B cell (primary cell): ENCODE measurements around the gene NR2E1. TPM values are rescaled to one million over a fixed set of nuclear protein-coding genes. Genes with fewer than 3 reads are reported as not detected.

ENCODE experiments used
- ATAC-seq: fragments of 200-7000 bp; cut with Tn5 transposase; one replicate; pipeline ENCODE4 v1.10.0; 2021; ENCODE audit warnings: low read depth, mild to moderate bottlenecking, moderate number of reproducible peaks, moderate library complexity
- CTCF ChIA-PET: fragments of 350-600 bp; sonication (Branson Sonifier 250); formaldehyde crosslinking; loops from one replicate; lab custom pipeline; 2021; ENCODE audit warnings: antibody characterized with exemption, inconsistent platforms; lab: Charles Lee
- POLR2A ChIA-PET: fragments of 350-600 bp; sonication (Branson Sonifier 250); formaldehyde crosslinking; loops from one replicate; lab custom pipeline; 2021; ENCODE audit warnings: antibody characterized with exemption; lab: Charles Lee
- DNase-seq: peaks from one replicate; pipeline ENCODE4 v3.0.0; 2013
- H2AFZ ChIP-seq: 2 replicates; pipeline ENCODE4 v1.6.1; 2012; ENCODE audit warnings: mild to moderate bottlenecking, low read depth, low read length; ENCODE audit not compliant: insufficient read depth, poor library complexity, severe bottlenecking
- H3K27ac ChIP-seq, 2 donors: 1 replicate in 1 of 2; 2 replicates in 1 of 2; pipeline ENCODE4 v1.5.1; 2012 to 2013; ENCODE audit warnings: low read length in 2 of 2, mild to moderate bottlenecking in 2 of 2, moderate library complexity in 1 of 2
- H3K27me3 ChIP-seq, 4 experiments: fragments of 200-600 bp in 1 of 4; sonication (generic) in 1 of 4; replicated peaks in 1 of 4; 1 replicate in 2 of 4; 2 replicates in 2 of 4; pipeline versions ENCODE4 v1.6.1 to v1.7.0; 2013 to 2016; ENCODE audit warnings: low read length in 3 of 4, mild to moderate bottlenecking in 2 of 4, mixed read lengths in 1 of 4, moderate library complexity in 1 of 4; ENCODE audit not compliant: insufficient read depth in 4 of 4, control insufficient read depth in 3 of 4; ENCODE audit errors: control extremely low read depth in 1 of 4
- H3K36me3 ChIP-seq, 2 experiments: replicated peaks in 1 of 2; 1 replicate in 1 of 2; 2 replicates in 1 of 2; pipeline versions ENCODE4 v1.6.1 to v1.7.1; 2013; ENCODE audit warnings: low read length in 1 of 2; ENCODE audit not compliant: insufficient read depth in 2 of 2, control insufficient read depth in 1 of 2; ENCODE audit errors: control extremely low read depth in 1 of 2, extremely low read depth in 1 of 2
- H3K4me1 ChIP-seq, 2 donors: fragments of 200-600 bp in 1 of 2; sonication (generic) in 1 of 2; 1 replicate in 1 of 2; 2 replicates in 1 of 2; pipeline versions ENCODE4 v1.5.1 to v1.6.1; 2013 to 2017; ENCODE audit warnings: low read length in 2 of 2; ENCODE audit not compliant: control insufficient read depth in 2 of 2, insufficient read depth in 2 of 2
- H3K4me2 ChIP-seq: replicated peaks from 2 replicates; pipeline ENCODE3; 2012; ENCODE audit warnings: mild to moderate bottlenecking, low read depth, low read length; ENCODE audit not compliant: poor library complexity, severe bottlenecking
- H3K4me3 ChIP-seq, 5 experiments: fragments of 200-600 bp in 1 of 5; sonication (generic) in 1 of 5; 1 replicate in 3 of 5; 2 replicates in 2 of 5; pipeline versions ENCODE4 v1.5.1 to v1.7.0; 2011 to 2016; ENCODE audit warnings: low read length in 4 of 5, mild to moderate bottlenecking in 4 of 5, low read depth in 2 of 5, control low read depth in 1 of 5, moderate library complexity in 1 of 5; ENCODE audit not compliant: insufficient read depth in 1 of 5; ENCODE audit errors: control extremely low read depth in 1 of 5, extremely low read depth in 1 of 5
- H3K79me2 ChIP-seq: fragments of 200-600 bp; sonication (generic); one replicate; pipeline ENCODE4 v1.6.0; 2016; ENCODE audit warnings: low read length; ENCODE audit not compliant: control insufficient read depth, insufficient read depth
- H3K9ac ChIP-seq: fragments of 200-600 bp; sonication (generic); 2 replicates; pipeline ENCODE4 v1.6.1; 2017; ENCODE audit warnings: mild to moderate bottlenecking, low read length, moderate library complexity
- H3K9me3 ChIP-seq, 3 donors: one replicate each; pipeline versions ENCODE4 v1.6.1 to v1.7.1; 2013; ENCODE audit warnings: low read length in 2 of 3; ENCODE audit not compliant: control insufficient read depth in 2 of 3, insufficient read depth in 1 of 3; ENCODE audit errors: control extremely low read depth in 1 of 3
- H4K20me1 ChIP-seq: 2 replicates; pipeline ENCODE4 v1.6.0; 2012; ENCODE audit warnings: mild to moderate bottlenecking, low read length; ENCODE audit not compliant: insufficient read depth, control insufficient read depth, poor library complexity, severe bottlenecking
- H3K27ac Mint-ChIP-seq: one replicate; pipeline ENCODE4 v1.8.0; 2021; ENCODE audit warnings: mixed read lengths
- H3K27me3 Mint-ChIP-seq: one replicate; pipeline ENCODE4 v1.8.0; 2021; ENCODE audit warnings: mixed read lengths
- H3K4me1 Mint-ChIP-seq: one replicate; pipeline ENCODE4 v1.8.0; 2021; ENCODE audit warnings: mixed read lengths
- H3K4me3 Mint-ChIP-seq: one replicate; pipeline ENCODE4 v1.8.0; 2021; ENCODE audit warnings: mixed read lengths
- H3K9me3 Mint-ChIP-seq: one replicate; pipeline ENCODE4 v1.8.0; 2022; ENCODE audit warnings: mixed read lengths; ENCODE audit not compliant: insufficient read depth
- EZH2 ChIP-seq: IDR thresholded peaks from 2 replicates; pipeline ENCODE4 v1.6.1; 2012; ENCODE audit warnings: borderline replicate concordance, low read depth, mild to moderate bottlenecking, moderate library complexity, low read length; ENCODE audit not compliant: insufficient read depth, poor library complexity, severe bottlenecking
- WGBS: methylation state at CpG from one replicate; pipeline ENCODE4 v1.1.5; 2013; ENCODE audit warnings: missing lambda C conversion rate; ENCODE audit not compliant: insufficient coverage; 5-methylcytosine and 5-hydroxymethylcytosine counted together
- intact Hi-C: fragments of 100-400 bp; cut with micrococcal nuclease; formaldehyde crosslinking; loops from one replicate; pipeline ENCODE4 v1.10.0; 2022
- polyA plus RNA-seq: library from polyadenylated mRNA; depleted of rRNA; stranded (reverse); fragments of >200 nt; gene quantifications from 2 replicates; pipeline ENCODE4 v1.2.3, GENCODE V29; 2012
- total RNA-seq, 2 donors: library from RNA; stranded (reverse); fragments of 120-200 nt in 1 of 2; gene quantifications; 1 replicate in 1 of 2; 2 replicates in 1 of 2; pipeline versions ENCODE4 v1.2.3 to v1.2.4, GENCODE V29; 2013 to 2022
- TF ChIP-seq, protein P1 (sequence below): fragments of 200-600 bp; IDR thresholded peaks from one replicate; pipeline ENCODE4 v1.8.0; 2022; ENCODE audit warnings: antibody characterized with exemption, mild to moderate bottlenecking

Gene NR2E1
- total and polyA plus RNA-seq, 2 donors (not counting 1 experiment from before 2014, with no cell fraction given) = not detected

GRCh38 chr6:108168090-108168463 lies 2.3 kb downstream of the NR2E1 start:
- Histone ChIP-seq H2AFZ (peak overlapping the region; percentile 55), H3K36me3 (no peaks in the 10 kb centered on the region), H3K9me3 (peaks cover 0 to 88% (median 30%) of the 10 kb centered on the region in 3 donors), H3K27me3 (peaks cover 0 to 98% (median 86%) of the 10 kb centered on the region in 4 experiments), H4K20me1 (peaks cover 13% of the 10 kb centered on the region), H3K27ac (no peak overlapping the region), H3K4me1 (peaks cover 76 to 87% of the 10 kb centered on the region in 2 donors), H3K4me2 (peak overlapping the region; percentile 85), H3K79me2 (no peaks in the 10 kb centered on the region), H3K9ac (peak overlapping the region; percentile 58), H3K4me3 (peak overlapping the region in 4 of 5 experiments; percentile 22 to 59 (median 40))
- no peak overlapping the region for H3K27ac Mint-ChIP-seq
- ChIA-PET CTCF (interaction anchor here (0.8 to 3.4 kb wide), 7 partner anchors 9 to 324 kb away, joined by 3 to 13 read pairs (median 3); no protein-coding TSS in a partner anchor), POLR2A (interaction anchor here (0.5 to 1.4 kb wide), 2 partner anchors 10 to 94 kb away, joined by 3 to 4 read pairs; no protein-coding TSS in a partner anchor)
- H3K9me3 Mint-ChIP-seq = no peaks in the 10 kb centered on the region
- DNase-seq (no peak), ATAC-seq (no peak)
- TF ChIP-seq EZH2 = peak; percentile 4
- TF ChIP-seq, protein P1, sequence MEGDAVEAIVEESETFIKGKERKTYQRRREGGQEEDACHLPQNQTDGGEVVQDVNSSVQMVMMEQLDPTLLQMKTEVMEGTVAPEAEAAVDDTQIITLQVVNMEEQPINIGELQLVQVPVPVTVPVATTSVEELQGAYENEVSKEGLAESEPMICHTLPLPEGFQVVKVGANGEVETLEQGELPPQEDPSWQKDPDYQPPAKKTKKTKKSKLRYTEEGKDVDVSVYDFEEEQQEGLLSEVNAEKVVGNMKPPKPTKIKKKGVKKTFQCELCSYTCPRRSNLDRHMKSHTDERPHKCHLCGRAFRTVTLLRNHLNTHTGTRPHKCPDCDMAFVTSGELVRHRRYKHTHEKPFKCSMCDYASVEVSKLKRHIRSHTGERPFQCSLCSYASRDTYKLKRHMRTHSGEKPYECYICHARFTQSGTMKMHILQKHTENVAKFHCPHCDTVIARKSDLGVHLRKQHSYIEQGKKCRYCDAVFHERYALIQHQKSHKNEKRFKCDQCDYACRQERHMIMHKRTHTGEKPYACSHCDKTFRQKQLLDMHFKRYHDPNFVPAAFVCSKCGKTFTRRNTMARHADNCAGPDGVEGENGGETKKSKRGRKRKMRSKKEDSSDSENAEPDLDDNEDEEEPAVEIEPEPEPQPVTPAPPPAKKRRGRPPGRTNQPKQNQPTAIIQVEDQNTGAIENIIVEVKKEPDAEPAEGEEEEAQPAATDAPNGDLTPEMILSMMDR = no peak
- peaks cover 73% of the 10 kb centered on the region for H3K27me3 Mint-ChIP-seq
- H3K4me3 Mint-ChIP-seq = peak overlapping the region; percentile 79
- intact Hi-C loops = loop anchor here (10.0 kb wide), 1 partner anchor 1053 kb away; the partner anchor contains the start of gene BEND3
- peaks cover 57% of the 10 kb centered on the region for H3K4me1 Mint-ChIP-seq
- 2% methylated on average over 23 of the region's 23 CpGs for WGBS
